ENCODE results near the gene TBC1D9.

Gene TBC1D9

DNA sequence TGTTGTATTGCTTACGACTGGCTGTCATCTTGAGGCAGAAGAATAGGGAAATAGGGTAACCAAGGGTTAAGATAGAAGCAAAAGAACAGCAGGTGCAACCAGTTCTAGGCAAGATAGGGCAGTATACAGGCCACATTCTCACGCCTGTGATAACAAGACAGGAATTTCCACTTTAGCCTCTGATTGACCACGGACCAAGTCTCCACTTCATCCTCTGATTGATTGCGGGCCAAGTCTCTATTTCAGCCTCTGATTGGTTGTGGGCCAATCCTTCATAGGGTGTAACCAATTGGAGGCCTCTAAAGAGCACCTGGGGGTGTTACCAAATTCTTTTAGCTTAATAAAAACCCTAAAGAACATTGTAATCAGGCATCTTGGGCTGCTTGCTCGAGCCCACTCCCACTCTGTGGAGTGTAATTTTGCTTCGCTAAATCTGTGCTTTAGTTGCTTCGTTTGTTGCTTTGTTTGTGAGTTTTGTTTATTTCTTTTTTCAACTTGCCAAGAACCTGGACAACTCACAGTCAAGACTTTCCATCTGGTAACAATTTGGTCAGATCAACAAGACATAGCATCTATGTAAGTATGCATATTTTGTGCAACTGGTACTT lies 8.7 kb upstream of the TBC1D9 start:
- Histone ChIP-seq H3K4me3 (ENCODE audit: low read depth, low read length) (no peak overlapping the region), H3K9me3 (ENCODE audit: control insufficient read depth, insufficient read depth, low read depth, low read length) (no peaks in the 10 kb centered on the region), H3K36me3 (ENCODE audit: control insufficient read depth in 2 of 2, insufficient read depth in 1 of 2, low read length in 2 of 2) (no peaks in the 10 kb centered on the region), H3K4me1 (ENCODE audit: control insufficient read depth, insufficient read depth, low read length) (peaks cover 2% of the 10 kb centered on the region; the same call in 1 of the 2 replicates), H3K27ac (ENCODE audit: extremely low read depth, low read depth, low read length) (no peak overlapping the region)
- ChIA-PET CTCF (interaction anchor here (0.6 kb wide), 1 partner anchor 673 kb away, joined by 4 read pairs; no protein-coding TSS in a partner anchor), POLR2A (interaction anchor here (0.8 kb wide), 1 partner anchor 8 kb away, joined by 3 read pairs; no protein-coding TSS in a partner anchor)
- no peak for TF ChIP-seq ZNF48 (tag by site-specific recombination; IDR thresholded peaks at IDR 0.05)
- peak; percentile 33; the same call in 1 of the 2 replicates for TF ChIP-seq SP2 (tag by site-specific recombination; IDR thresholded peaks at IDR 0.05)

DNA sequence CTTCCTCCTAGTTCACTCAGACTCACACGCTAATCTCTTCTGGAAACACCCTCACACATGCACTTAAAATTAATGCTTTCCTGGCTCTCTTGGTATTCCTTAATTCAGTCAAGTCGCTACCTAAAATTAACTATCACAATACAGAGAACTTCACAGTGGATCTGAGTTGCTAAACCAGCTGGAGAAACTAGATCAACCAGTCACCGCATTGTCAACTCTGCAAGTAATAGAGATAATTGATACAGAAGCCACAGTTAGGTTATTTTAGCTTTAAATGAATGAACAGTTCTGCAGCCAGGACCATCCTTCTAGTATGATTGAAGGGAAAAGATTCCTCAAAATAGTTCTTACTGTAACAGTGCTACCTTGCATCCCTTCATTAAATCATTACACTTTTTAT lies 6.0 kb upstream of the TBC1D9 start:
- Histone ChIP-seq H3K4me3 (ENCODE audit: low read depth, low read length) (no peak overlapping the region), H3K36me3 (ENCODE audit: control insufficient read depth in 2 of 2, insufficient read depth in 1 of 2, low read length in 2 of 2) (no peaks in the 10 kb centered on the region), H3K9me3 (ENCODE audit: control insufficient read depth, insufficient read depth, low read depth, low read length) (no peaks in the 10 kb centered on the region), H3K27ac (ENCODE audit: extremely low read depth, low read depth, low read length) (no peak overlapping the region), H3K4me1 (ENCODE audit: control insufficient read depth, insufficient read depth, low read length) (peaks cover 2% of the 10 kb centered on the region; the same call in 1 of the 2 replicates)
- CTCF ChIA-PET: interaction anchor here (0.6 kb wide), 1 partner anchor 1303 kb away, joined by 3 read pairs; no protein-coding TSS in a partner anchor
- TF ChIP-seq ZNF324 (tag by site-specific recombination; IDR thresholded peaks at IDR 0.05) (no peak), ZNF37A (tag by site-specific recombination; IDR thresholded peaks at IDR 0.05) (no peak), ZBTB17 (tag by site-specific recombination; IDR thresholded peaks at IDR 0.05) (no peak), TCF7L2 (IDR thresholded peaks at IDR 0.05; ENCODE audit: borderline replicate concordance, low read depth, low read length) (no peak), ZNF366 (tag by site-specific recombination; conservative IDR thresholded peaks at IDR 0.05) (no peak), MYNN (tag by site-specific recombination; IDR thresholded peaks at IDR 0.05; ENCODE audit: borderline replicate concordance) (no peak), KLF10 (tag by site-specific recombination; IDR thresholded peaks at IDR 0.05) (no peak), ZNF792 (tag by site-specific recombination; IDR thresholded peaks at IDR 0.05) (no peak), ZNF266 (tag by site-specific recombination; IDR thresholded peaks at IDR 0.05; ENCODE audit: low read depth) (no peak), ZNF416 (tag by site-specific recombination; IDR thresholded peaks at IDR 0.05) (no peak)
- TF ChIP-seq, protein P1, sequence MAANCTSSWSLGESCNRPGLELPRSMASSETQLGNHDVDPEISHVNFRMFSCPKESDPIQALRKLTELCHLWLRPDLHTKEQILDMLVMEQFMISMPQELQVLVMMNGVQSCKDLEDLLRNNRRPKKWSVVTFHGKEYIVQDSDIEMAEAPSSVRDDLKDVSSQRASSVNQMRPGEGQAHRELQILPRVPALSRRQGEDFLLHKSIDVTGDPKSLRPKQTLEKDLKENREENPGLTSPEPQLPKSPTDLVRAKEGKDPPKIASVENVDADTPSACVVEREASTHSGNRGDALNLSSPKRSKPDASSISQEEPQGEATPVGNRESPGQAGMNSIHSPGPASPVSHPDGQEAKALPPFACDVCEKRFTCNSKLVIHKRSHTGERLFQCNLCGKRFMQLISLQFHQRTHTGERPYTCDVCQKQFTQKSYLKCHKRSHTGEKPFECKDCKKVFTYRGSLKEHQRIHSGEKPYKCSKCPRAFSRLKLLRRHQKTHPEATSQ (tag by site-specific recombination; IDR thresholded peaks at IDR 0.05): no peak
- TF ChIP-seq, protein P2, sequence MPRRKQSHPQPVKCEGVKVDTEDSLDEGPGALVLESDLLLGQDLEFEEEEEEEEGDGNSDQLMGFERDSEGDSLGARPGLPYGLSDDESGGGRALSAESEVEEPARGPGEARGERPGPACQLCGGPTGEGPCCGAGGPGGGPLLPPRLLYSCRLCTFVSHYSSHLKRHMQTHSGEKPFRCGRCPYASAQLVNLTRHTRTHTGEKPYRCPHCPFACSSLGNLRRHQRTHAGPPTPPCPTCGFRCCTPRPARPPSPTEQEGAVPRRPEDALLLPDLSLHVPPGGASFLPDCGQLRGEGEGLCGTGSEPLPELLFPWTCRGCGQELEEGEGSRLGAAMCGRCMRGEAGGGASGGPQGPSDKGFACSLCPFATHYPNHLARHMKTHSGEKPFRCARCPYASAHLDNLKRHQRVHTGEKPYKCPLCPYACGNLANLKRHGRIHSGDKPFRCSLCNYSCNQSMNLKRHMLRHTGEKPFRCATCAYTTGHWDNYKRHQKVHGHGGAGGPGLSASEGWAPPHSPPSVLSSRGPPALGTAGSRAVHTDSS (tag by site-specific recombination; IDR thresholded peaks at IDR 0.05): no peak
- POLR2A ChIA-PET: no interaction called here

DNA sequence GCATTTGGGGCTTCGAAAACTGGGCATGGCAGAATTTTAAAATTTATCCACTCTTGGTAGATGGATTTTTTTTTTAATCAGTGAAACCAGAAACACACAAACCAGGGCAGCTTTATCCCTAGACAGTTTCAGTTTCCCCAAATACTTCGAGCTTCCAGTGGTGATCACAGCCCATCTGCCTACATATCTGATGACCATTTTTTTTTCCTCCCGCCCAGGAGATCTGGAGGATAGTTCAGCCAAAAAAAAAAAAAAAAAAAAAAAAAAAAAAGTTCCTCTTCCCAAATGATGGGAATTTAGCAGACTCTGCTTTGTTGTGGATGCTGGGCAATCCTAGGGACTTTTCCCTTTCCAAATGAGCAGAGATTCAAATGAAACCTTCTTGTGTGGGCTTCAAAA lies 1.0 kb upstream of the TBC1D9 start:
- ChIA-PET CTCF (interaction anchor here (0.5 to 1.6 kb wide), 8 partner anchors 12 to 708 kb away, joined by 3 to 6 read pairs (median 3); no protein-coding TSS in a partner anchor), POLR2A (interaction anchor here (0.6 to 1.5 kb wide), 22 partner anchors 8 to 606 kb away, joined by 3 to 9 read pairs (median 4); partner anchors contain the start of gene SCOC)
- H3K9me3 ChIP-seq (ENCODE audit: control insufficient read depth, insufficient read depth, low read depth, low read length): no peaks in the 10 kb centered on the region
- H3K4me3 ChIP-seq (ENCODE audit: low read depth, low read length): peak overlapping the region; percentile 14; the same call in 1 of the 2 replicates
- H3K27ac ChIP-seq (ENCODE audit: extremely low read depth, low read depth, low read length): peak overlapping the region; percentile 95
- H3K4me1 ChIP-seq (ENCODE audit: control insufficient read depth, insufficient read depth, low read length): no peaks in the 10 kb centered on the region
- no peaks in the 10 kb centered on the region for H3K36me3 ChIP-seq (ENCODE audit: control insufficient read depth in 2 of 2, insufficient read depth in 1 of 2, low read length in 2 of 2)
- TF ChIP-seq ZEB2 (tag by site-specific recombination; IDR thresholded peaks at IDR 0.05) (peak; percentile 1; the same call in 1 of the 2 replicates), WT1 (tag by site-specific recombination; IDR thresholded peaks at IDR 0.05) (no peak), ZNF600 (tag by site-specific recombination; IDR thresholded peaks at IDR 0.05) (no peak), ZNF184 (tag by site-specific recombination; IDR thresholded peaks at IDR 0.05) (0 out of 2 replicates have a peak, but pooled peaks have one; percentile 36), ZNF785 (tag by site-specific recombination; IDR thresholded peaks at IDR 0.05) (no peak), ZSCAN16 (tag by site-specific recombination; IDR thresholded peaks at IDR 0.05) (no peak), ZNF747 (tag by site-specific recombination; IDR thresholded peaks at IDR 0.05) (no peak), ZNF843 (tag by site-specific recombination; IDR thresholded peaks at IDR 0.05) (0 out of 2 replicates have a peak, but pooled peaks have one; percentile 2), HOXA7 (CRISPR knock-in tag; IDR thresholded peaks at IDR 0.05; ENCODE audit: borderline replicate concordance) (no peak), ZBTB17 (tag by site-specific recombination; IDR thresholded peaks at IDR 0.05) (0 out of 2 replicates have a peak, but pooled peaks have one; percentile 3)
- TF ChIP-seq, protein P3, sequence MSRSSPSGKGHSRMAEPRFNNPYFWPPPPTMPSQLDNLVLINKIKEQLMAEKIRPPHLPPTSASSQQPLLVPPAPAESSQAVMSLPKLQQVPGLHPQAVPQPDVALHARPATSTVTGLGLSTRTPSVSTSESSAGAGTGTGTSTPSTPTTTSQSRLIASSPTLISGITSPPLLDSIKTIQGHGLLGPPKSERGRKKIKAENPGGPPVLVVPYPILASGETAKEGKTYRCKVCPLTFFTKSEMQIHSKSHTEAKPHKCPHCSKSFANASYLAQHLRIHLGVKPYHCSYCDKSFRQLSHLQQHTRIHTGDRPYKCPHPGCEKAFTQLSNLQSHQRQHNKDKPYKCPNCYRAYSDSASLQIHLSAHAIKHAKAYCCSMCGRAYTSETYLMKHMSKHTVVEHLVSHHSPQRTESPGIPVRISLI (tag by site-specific recombination; IDR thresholded peaks at IDR 0.05): peak; percentile 91
- TF ChIP-seq, protein P4, sequence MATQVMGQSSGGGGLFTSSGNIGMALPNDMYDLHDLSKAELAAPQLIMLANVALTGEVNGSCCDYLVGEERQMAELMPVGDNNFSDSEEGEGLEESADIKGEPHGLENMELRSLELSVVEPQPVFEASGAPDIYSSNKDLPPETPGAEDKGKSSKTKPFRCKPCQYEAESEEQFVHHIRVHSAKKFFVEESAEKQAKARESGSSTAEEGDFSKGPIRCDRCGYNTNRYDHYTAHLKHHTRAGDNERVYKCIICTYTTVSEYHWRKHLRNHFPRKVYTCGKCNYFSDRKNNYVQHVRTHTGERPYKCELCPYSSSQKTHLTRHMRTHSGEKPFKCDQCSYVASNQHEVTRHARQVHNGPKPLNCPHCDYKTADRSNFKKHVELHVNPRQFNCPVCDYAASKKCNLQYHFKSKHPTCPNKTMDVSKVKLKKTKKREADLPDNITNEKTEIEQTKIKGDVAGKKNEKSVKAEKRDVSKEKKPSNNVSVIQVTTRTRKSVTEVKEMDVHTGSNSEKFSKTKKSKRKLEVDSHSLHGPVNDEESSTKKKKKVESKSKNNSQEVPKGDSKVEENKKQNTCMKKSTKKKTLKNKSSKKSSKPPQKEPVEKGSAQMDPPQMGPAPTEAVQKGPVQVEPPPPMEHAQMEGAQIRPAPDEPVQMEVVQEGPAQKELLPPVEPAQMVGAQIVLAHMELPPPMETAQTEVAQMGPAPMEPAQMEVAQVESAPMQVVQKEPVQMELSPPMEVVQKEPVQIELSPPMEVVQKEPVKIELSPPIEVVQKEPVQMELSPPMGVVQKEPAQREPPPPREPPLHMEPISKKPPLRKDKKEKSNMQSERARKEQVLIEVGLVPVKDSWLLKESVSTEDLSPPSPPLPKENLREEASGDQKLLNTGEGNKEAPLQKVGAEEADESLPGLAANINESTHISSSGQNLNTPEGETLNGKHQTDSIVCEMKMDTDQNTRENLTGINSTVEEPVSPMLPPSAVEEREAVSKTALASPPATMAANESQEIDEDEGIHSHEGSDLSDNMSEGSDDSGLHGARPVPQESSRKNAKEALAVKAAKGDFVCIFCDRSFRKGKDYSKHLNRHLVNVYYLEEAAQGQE (tag by site-specific recombination; IDR thresholded peaks at IDR 0.05): no peak

Measured in HEK293 (cell line).